ENCODE measurements around the gene EIF4G1. TPM values are rescaled to one million over a fixed set of nuclear protein-coding genes. Genes with fewer than 3 reads are reported as not detected.

EIF4G1 gene
- total RNA-seq, 1 donor: 245 TPM

DNA sequence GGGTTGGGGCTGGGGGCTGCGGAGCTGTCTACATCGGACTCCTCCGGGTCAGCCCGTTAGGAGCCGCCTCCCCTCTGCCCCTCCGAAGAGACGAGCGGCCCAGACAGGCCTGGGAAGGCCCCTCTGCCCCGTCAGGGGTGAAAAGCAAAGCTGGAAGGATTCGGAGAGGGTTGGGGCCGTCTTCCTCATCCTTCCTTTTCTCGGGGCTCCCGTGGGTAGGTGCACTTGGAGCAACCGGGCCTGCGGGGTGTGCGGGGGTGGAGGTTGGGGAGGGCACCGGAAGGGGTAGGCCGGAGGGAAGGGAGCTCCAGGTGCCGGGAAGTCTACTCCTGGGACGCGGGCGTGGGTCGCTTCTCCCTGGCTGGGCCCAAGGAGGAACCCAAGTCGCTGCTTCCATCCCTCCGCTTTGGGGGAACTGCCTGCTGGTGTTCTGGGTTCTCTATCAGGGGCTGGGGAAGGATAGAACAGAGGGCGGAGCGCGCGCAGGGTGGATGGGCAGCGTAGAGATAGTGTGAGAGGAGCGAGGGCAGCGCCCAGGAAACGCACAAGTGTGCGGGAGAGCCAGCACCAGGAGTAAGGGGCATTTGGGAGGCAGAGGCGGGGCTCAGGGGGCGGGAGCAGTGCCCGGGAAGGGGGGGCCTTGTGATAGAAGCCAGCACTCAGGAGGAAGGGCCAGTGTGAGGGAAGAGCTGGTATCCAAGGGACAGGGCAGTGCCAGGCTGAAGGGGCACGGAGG is 47.7 kb downstream of the EIF4G1 start:
- Histone ChIP-seq H3K79me2 (ENCODE audit: insufficient read depth, low read length) (peaks cover 30% of the 10 kb centered on the region), H3K27ac (ENCODE audit: low read depth, low read length) (peak overlapping the region; percentile 96), H3K4me3 (ENCODE audit: insufficient read depth, low read length) (peak overlapping the region; percentile 90), H3K4me1 (ENCODE audit: insufficient read depth, low read length) (peaks cover 19% of the 10 kb centered on the region), H4K20me1 (ENCODE audit: insufficient read depth, low read length) (peaks cover 7% of the 10 kb centered on the region), H3K27me3 (ENCODE audit: insufficient read depth, low read length) (no peaks in the 10 kb centered on the region), H2AFZ (ENCODE audit: low read length) (peak overlapping the region; percentile 88), H3K9me3 (ENCODE audit: low read depth, low read length) (no peaks in the 10 kb centered on the region), H3K4me2 (ENCODE audit: insufficient read depth, low read length) (peak overlapping the region; percentile 94), H3K36me3 (ENCODE audit: insufficient read depth, low read length) (peaks cover 20% of the 10 kb centered on the region)
- TF ChIP-seq, protein P1, sequence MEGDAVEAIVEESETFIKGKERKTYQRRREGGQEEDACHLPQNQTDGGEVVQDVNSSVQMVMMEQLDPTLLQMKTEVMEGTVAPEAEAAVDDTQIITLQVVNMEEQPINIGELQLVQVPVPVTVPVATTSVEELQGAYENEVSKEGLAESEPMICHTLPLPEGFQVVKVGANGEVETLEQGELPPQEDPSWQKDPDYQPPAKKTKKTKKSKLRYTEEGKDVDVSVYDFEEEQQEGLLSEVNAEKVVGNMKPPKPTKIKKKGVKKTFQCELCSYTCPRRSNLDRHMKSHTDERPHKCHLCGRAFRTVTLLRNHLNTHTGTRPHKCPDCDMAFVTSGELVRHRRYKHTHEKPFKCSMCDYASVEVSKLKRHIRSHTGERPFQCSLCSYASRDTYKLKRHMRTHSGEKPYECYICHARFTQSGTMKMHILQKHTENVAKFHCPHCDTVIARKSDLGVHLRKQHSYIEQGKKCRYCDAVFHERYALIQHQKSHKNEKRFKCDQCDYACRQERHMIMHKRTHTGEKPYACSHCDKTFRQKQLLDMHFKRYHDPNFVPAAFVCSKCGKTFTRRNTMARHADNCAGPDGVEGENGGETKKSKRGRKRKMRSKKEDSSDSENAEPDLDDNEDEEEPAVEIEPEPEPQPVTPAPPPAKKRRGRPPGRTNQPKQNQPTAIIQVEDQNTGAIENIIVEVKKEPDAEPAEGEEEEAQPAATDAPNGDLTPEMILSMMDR (IDR thresholded peaks at IDR 0.05; ENCODE audit: extremely low read depth, low read depth, low read length): no peak
- DNase-seq (ENCODE audit: insufficient read length, low spot score, missing footprints): peak; percentile 94

DNA sequence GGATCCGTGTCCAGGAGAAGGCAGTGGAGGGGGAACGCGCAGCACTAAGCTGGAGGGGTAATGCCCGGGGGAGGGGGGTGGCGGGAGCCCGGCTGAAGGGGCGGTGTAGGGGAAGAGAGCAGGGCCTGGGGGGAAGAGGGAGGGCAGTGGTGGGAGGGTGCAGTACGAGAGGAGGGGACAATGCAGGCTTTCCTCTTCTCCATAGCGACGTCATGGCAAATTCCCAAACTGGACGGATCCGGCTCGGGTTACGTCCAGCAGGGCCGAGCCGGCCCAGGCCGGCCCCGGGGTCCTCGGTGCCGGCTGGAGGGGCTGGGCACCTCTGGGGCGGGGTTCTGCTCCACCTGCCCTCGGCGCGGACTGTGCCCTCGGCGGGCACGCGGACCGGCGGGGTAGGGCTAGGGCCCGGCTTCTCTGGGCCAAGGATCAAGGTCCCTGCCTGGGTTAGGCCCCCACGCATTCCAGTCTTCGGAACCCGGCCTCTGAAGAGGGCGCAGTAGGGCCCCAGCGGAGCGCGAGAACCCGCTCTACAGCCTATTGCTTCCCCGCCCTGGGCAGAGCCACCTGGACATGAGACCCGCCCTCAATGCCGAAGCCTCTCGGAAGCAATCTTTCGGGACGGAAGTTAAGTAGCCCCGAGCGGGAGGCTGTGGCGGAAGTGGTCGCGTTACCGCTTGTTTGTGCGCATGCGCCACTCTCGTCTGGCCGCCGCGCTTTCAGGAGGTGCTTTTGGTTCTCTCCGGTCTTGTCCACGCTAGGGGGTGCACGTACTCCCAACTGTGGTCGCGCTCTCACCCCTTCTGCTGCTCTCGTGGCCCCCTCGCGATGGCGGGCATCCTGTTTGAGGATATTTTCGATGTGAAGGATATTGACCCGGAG is 48.5 kb downstream of the EIF4G1 start:
- Histone ChIP-seq H3K27ac (ENCODE audit: low read depth, low read length) (peak overlapping the region; percentile 96), H3K4me1 (ENCODE audit: insufficient read depth, low read length) (peaks cover 22% of the 10 kb centered on the region), H3K27me3 (ENCODE audit: insufficient read depth, low read length) (no peaks in the 10 kb centered on the region), H3K79me2 (ENCODE audit: insufficient read depth, low read length) (peaks cover 30% of the 10 kb centered on the region), H3K4me2 (ENCODE audit: insufficient read depth, low read length) (peak overlapping the region; percentile 94), H4K20me1 (ENCODE audit: insufficient read depth, low read length) (peaks cover 9% of the 10 kb centered on the region), H3K9me3 (ENCODE audit: low read depth, low read length) (no peaks in the 10 kb centered on the region), H3K36me3 (ENCODE audit: insufficient read depth, low read length) (peaks cover 25% of the 10 kb centered on the region), H2AFZ (ENCODE audit: low read length) (peak overlapping the region; percentile 93), H3K4me3 (ENCODE audit: insufficient read depth, low read length) (peak overlapping the region; percentile 90)
- TF ChIP-seq, protein P1 (IDR thresholded peaks at IDR 0.05; ENCODE audit: extremely low read depth, low read depth, low read length): peak; percentile 58
- DNase-seq (ENCODE audit: insufficient read length, low spot score, missing footprints): peak; percentile 99

DNA sequence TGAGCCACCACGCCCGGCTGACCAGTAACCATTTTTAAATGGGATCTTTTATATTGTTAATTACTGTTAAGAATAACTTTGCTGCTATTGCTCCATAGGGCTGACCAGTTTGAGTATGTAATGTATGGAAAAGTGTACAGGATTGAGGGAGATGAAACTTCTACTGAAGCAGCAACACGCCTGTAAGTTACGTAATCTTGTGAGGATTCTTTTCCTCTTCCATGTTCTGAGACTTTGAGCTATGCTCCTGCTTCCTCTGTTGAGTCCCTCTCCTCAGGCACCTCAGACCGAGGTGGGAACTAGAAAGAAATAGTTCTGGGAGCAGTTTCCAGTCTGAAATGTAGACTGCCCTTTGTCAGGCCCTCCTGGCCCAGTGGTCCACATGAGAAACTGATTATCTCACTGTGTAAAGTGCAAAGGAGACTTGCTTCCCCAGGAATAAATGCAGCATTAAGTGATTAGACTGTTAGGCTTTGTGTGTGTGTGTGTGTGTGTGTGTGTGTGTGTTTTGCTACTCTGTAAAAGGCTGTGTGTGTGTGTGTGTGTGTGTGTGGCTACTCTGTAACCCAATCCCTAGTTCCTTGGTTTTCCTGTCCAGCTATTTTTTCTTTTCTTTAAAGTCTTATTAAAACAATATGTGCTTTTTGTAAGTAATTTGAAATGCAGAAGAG is 52.3 kb downstream of the EIF4G1 start:
- TF ChIP-seq, protein P1 (IDR thresholded peaks at IDR 0.05; ENCODE audit: extremely low read depth, low read depth, low read length): no peak
- no peak overlapping the region for H3K27ac ChIP-seq (ENCODE audit: low read depth, low read length)
- H3K79me2 ChIP-seq (ENCODE audit: insufficient read depth, low read length): peaks cover 25% of the 10 kb centered on the region
- H2AFZ ChIP-seq (ENCODE audit: low read length): no peak overlapping the region
- no peaks in the 10 kb centered on the region for H3K9me3 ChIP-seq (ENCODE audit: low read depth, low read length)
- DNase-seq (ENCODE audit: insufficient read length, low spot score, missing footprints): no peak
- no peak overlapping the region for H3K4me2 ChIP-seq (ENCODE audit: insufficient read depth, low read length)
- H3K4me1 ChIP-seq (ENCODE audit: insufficient read depth, low read length): peaks cover 29% of the 10 kb centered on the region
- no peaks in the 10 kb centered on the region for H3K27me3 ChIP-seq (ENCODE audit: insufficient read depth, low read length)
- H3K4me3 ChIP-seq (ENCODE audit: insufficient read depth, low read length): no peak overlapping the region
- peaks cover 29% of the 10 kb centered on the region for H3K36me3 ChIP-seq (ENCODE audit: insufficient read depth, low read length)
- H4K20me1 ChIP-seq (ENCODE audit: insufficient read depth, low read length): peaks cover 23% of the 10 kb centered on the region

Data from osteoblast (primary cell).